Activated CD8-positive, alpha-beta memory T cell treated with anti-CD3 and anti-CD28 coated beads for 1 hour (primary cell): Measurements from ENCODE around the gene C1orf210.

Source experiments
- DNase-seq, 2 donors: peaks; one replicate each; pipeline ENCODE4 v3.0.0-alpha.2; 2020; ENCODE audit warnings: low read depth in 1 of 2; ENCODE audit errors: extremely low read depth in 1 of 2

The C1orf210 gene

DNA sequence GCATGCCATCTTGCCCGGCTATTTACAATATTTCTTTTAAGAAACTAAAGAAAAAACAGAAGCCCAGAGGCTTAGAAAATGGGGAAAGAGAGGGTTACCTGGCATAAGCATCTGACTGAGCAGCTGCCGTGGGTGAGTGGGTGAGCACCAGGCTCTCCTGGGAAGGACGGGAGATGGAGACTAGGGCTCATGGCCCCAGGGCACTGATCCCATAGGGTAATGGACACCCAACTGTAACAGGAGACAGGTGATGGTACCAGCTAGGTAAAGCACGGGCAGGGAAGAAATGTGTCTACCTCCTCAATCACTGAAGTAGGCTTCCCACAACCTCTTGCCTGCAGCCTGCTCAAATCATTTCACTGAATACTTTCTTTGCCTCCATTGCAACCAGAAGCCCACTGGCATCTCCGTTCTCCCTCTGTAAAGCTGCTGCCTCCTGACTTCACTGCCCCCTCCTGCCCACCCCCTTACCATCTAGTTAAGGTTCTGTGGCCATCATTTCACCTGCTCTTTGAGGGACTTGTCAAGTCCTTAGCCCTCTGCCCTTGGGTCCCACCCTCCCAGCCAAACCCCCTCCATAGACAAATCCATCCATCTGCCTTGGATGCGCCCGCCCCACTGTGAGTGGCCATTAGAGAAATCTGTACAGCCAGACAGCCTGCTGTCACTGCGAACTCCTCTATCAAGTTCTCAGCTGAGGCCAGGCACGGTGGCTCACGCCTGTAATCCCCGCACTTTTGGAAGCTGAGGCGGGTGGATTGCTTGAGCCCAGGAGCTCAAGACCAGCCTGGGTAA, 9.4 kb downstream of the C1orf210 start:
- DNase-seq = no peak

DNA sequence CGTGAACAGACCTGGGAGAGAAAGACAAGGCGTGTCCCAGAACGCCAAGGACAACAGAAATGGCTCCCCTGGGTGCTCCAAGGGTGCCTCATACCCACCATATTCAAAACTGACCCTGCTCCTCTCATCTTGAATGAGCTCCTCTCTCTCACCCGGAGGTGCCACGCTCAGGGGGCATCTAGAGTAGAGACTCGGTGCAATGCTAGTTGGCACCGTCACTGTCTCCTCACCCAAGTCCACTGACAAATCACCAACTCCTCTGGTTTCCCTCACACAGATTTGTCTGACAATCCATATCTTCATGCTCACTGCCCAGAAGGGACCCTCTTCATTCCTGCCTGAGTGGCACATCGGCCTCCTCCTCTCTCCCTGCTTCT, 10.6 kb downstream of the C1orf210 start:
- DNase-seq = no peak

DNA sequence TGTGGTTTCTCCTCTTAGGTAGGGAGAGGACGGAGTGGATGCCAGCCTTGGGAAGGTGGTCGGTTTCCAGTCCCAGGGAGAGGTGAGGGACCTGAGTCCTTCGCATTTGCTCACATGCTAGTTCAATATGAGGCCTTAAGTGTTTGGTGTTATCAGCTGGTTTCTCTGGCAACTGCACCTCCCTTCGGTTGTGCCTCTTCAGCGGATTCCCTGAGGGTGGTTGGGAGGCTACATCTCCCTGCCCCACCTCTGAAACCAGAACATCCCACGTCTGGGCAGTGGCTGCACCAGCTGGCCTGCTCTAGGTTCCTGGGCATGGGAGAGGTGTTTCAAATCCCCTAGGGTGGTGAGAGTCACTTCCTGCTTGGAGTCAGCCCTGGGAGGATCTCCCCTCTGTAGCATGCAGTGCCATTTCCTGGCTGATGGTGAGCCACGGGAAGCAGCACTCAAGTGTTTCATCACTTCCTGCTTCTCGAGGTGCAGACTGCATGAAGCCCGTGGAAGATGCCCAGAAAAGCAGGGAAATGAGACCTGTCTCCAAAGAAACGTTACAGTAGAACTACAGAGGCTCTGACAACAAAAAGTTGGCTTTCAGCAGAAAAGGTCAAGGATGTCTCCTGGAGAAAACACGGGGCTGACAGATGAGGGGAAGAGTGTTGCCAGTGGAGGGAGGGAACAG, 11.1 kb downstream of the C1orf210 start:
- DNase-seq = no peak

DNA sequence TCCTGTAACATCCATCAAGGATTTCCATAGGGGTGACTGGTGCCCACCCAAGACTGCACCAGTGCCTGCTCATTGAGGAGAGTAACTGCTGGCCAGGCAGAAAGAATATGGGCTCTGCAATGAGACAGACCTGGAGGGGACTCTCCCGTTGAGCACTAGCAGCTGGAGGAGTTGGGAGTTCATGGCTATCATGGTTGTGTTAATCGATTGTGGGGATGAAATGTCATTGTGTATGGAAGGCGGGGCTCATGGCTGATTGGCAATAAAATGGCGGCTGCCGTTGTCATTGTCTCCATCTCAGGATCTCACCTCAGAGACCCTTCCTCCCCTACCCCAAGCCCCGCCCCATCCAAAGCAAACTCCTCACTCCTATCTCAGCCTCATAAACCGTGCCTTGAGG, 11.7 kb downstream of the C1orf210 start:
- DNase-seq = no peak

GRCh38 chr1:43272576-43273571, 12.5 kb downstream of the C1orf210 start:
- DNase-seq = no peak

GRCh38 chr1:43272161-43272560, 13.2 kb downstream of the C1orf210 start:
- no peak for DNase-seq

- DNase-seq = no peak
These were observed 13.9 kb downstream of the C1orf210 start for GRCh38 chr1:43271186-43272118.

- no peak for DNase-seq
These were observed 14.8 kb downstream of the C1orf210 start for GRCh38 chr1:43270421-43271095.

- DNase-seq = no peak
These were observed 15.6 kb downstream of the C1orf210 start, which contains the start of gene TMEM125 for GRCh38 chr1:43269627-43270375. TMEM125 (plus strand) TSS chr1:43269983; CDS start chr1:43272723, 2,740 bp downstream.

DNA sequence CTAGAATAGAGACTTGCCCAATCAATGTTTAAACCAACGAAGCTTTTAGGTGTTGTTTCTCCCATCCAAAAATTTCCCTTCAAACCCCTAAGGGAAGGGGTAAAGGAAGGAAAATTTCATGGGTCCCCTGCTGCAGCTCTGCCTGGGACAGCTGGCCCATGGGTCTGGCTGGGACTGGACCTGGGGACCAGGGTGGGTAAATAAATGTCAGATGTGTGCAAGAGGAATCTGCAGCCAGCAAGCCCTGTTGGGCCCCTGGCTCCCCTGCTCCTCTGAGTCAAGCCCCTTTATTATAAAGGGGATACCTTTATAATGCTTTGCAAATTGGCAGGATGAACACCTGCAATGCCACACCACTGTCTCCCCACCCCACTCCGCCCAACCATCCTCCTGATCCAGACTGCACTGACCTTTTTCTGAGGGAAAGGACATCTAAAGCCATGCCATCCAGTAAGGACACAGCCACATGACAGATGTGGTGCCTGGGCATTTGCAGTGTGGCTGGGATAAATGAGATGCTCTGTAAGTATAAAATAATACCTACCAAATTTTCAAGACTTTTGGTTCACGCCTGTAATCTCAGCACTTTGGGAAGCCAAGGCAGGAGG, 17.5 kb downstream of the C1orf210 start:
- no peak for DNase-seq

DNA sequence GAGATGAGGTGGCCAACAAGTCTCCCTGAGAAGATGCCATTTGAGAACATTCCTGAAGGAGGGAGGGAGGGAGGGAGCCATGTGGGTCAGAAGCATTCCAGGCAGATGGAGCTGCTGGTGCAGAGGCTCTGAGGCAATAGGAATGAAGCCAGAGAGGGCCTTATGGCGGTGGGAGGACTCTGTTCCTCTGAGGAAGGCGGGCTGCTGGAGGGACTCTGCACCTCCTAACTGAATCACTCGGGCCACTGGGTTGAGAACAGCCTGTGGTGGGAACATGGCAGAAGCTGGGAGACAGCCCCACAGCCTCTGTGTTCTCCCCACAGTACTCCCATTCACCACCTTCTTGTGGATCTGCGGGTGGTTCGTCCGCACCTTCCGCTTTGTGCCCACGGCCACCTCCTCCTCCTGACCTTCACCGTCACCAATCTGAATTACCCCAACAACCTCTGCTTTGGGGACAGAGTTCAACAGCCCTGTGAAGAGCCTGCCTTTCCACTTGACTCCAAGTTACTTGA, 18.0 kb downstream of the C1orf210 start:
- no peak for DNase-seq

DNA sequence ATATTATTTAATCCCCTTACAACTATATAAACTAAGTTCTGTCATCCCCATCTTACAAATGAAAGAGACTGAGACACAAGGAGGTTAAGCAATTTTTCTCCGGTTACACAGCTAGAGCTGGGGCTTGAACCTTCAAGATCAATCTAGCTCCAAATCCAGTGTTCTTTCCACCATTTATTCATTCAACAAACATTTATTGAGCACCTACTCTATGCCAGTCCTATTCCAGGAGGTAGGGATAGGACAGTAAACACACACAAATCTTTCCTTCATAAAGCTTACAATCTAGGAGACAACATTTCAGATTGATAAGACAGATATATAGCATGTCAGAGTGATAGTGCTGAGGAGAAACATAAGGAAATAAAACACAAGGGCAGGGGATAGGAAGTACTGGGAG, 18.5 kb downstream of the C1orf210 start:
- no peak for DNase-seq

DNA sequence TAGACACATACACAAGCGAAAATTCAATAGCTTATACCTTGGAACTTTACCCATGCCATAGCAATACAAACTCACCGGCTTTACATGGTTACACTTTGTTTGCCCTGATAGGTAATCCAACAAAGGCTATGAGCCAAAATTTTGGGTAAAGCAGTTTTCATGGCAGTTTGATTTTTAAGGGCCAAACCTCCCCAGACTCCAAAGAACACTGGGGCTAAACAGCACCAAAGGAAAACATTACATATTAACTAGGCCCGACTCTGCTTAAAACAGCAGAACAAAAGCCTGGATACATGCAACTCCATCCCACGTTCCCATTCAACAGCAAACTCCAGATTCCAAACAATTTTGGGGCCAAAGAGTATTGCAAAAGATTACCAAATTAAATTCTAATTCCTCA, 19.9 kb downstream of the C1orf210 start:
- no peak for DNase-seq

DNA sequence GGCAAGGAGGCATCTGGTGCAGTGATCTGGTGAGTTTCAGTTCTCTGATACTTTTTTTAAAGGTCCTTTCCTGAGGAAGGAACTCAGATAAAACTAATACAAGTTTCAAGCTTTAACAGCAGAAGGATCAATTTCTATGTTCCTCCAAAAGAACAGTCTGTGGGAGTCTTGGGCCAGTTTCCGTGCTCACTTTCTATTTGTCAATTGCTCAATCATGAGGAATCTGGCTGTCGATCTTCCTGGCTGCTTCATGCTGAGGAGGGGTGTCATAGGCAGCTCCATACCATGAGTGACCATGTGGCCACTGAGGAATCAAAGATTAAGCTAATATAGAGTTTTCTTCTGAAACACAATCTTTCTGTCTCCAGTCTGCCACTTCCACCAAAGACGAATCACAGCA, 27.0 kb downstream of the C1orf210 start:
- no peak for DNase-seq

- DNase-seq = no peak
These were observed 28.5 kb downstream of the C1orf210 start for GRCh38 chr1:43256675-43257570.

- DNase-seq = no peak
These were observed 29.8 kb downstream of the C1orf210 start for GRCh38 chr1:43255438-43256210.
